Middle frontal gyrus (tissue), 1 donor: Measurements from ENCODE around the gene NABP2.
"Not testable (repeated sequence)": the region's sequence is repeated elsewhere in the genome, so short reads cannot be mapped to it uniquely, and the experiment has no call there.

Source experiments
- DNase-seq: peaks from one replicate; pipeline ENCODE4 v3.0.0-alpha.2; 2015; ENCODE audit warnings: low spot score; ENCODE audit errors: extremely low spot score

Gene NABP2

GRCh38 chr12:56272468-56272867 lies 48.3 kb downstream of the NABP2 start:
- DNase-seq: not testable (repeated sequence)

- no peak for DNase-seq
Observed at GRCh38 chr12:56274299-56274698, 50.2 kb downstream of the NABP2 start.

- DNase-seq: no peak
Observed at GRCh38 chr12:56278905-56279304, 54.8 kb downstream of the NABP2 start.
